Duodenal mucosa (tissue), 2 donors: ENCODE results near the gene FECH.

Source experiments
- H3K27ac ChIP-seq: one replicate; pipeline ENCODE4 v1.7.0; 2013; ENCODE audit warnings: low read depth, low read length
- H3K27me3 ChIP-seq, 2 donors: one replicate each; pipeline ENCODE4 v1.7.0; 2013; ENCODE audit warnings: low read length in 2 of 2, control low read depth in 1 of 2; ENCODE audit not compliant: insufficient read depth in 2 of 2, control insufficient read depth in 1 of 2
- H3K36me3 ChIP-seq, 2 donors: one replicate each; pipeline ENCODE4 v1.7.0; 2013; ENCODE audit warnings: low read length in 2 of 2, control low read depth in 1 of 2; ENCODE audit not compliant: insufficient read depth in 2 of 2, control insufficient read depth in 1 of 2
- H3K4me1 ChIP-seq, 2 donors: one replicate each; pipeline ENCODE4 v1.7.0; 2013; ENCODE audit warnings: low read length in 2 of 2, control low read depth in 1 of 2; ENCODE audit not compliant: insufficient read depth in 2 of 2, control insufficient read depth in 1 of 2
- H3K4me3 ChIP-seq, 2 donors: one replicate each; pipeline ENCODE4 v1.7.0; 2013; ENCODE audit warnings: low read length in 2 of 2, low read depth in 1 of 2
- H3K9ac ChIP-seq, 2 donors: one replicate each; pipeline ENCODE4 v1.7.0; 2013; ENCODE audit warnings: low read length in 2 of 2, low read depth in 1 of 2
- H3K9me3 ChIP-seq, 2 donors: one replicate each; pipeline ENCODE4 v1.7.0; 2013; ENCODE audit warnings: low read length in 2 of 2, control low read depth in 1 of 2; ENCODE audit not compliant: control insufficient read depth in 1 of 2

The FECH gene, protein sequence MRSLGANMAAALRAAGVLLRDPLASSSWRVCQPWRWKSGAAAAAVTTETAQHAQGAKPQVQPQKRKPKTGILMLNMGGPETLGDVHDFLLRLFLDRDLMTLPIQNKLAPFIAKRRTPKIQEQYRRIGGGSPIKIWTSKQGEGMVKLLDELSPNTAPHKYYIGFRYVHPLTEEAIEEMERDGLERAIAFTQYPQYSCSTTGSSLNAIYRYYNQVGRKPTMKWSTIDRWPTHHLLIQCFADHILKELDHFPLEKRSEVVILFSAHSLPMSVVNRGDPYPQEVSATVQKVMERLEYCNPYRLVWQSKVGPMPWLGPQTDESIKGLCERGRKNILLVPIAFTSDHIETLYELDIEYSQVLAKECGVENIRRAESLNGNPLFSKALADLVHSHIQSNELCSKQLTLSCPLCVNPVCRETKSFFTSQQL

GRCh38 chr18:57586251-57587049 is at the start of gene FECH:
FECH (minus strand) TSS chr18:57586702; CDS start chr18:57586620, 82 bp downstream.
- no peaks in the 10 kb centered on the region for H3K9me3 ChIP-seq
- peak within 1 kb of the TSS; percentile 81 to 85 for H3K9ac ChIP-seq
- peak within 1 kb of the TSS; percentile 86 to 94 for H3K4me3 ChIP-seq
- peak within 1 kb of the TSS; percentile 58 for H3K27ac ChIP-seq
- H3K4me1 ChIP-seq, result peaks cover 11% of the 10 kb centered on the region in 2 donors
- no peaks in the 10 kb centered on the region for H3K27me3 ChIP-seq
- H3K36me3 ChIP-seq, result no peaks in the 10 kb centered on the region

- Histone ChIP-seq H3K27me3 (no peaks in the 10 kb centered on the region), H3K9me3 (no peaks in the 10 kb centered on the region), H3K36me3 (no peaks in the 10 kb centered on the region), H3K9ac (no peak overlapping the region), H3K27ac (no peak overlapping the region), H3K4me1 (peaks cover 0 to 12% of the 10 kb centered on the region in 2 donors), H3K4me3 (no peak overlapping the region)
These were observed 48.7 kb upstream of the FECH start for GRCh38 chr18:57635003-57635822.

DNA sequence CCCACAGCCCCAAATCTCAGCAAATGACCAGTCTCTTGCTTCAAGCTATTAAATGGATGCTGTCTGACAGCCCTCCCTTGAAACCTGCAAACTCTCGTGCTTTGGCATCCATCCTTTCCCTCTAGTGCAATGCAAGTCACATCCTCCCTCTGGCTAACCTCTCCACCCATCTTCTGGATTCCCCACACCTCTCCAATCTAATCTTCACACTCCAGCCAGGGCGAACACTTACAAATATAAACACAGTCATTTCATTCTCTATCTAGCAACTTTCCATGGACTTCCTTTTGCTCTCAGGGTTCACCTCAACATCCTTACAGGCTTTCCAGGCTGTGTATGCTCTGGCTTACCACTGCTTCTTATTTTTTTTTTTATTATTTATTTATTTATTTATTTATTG is 45.2 kb upstream of the FECH start:
- H3K27ac ChIP-seq, result no peak overlapping the region

DNA sequence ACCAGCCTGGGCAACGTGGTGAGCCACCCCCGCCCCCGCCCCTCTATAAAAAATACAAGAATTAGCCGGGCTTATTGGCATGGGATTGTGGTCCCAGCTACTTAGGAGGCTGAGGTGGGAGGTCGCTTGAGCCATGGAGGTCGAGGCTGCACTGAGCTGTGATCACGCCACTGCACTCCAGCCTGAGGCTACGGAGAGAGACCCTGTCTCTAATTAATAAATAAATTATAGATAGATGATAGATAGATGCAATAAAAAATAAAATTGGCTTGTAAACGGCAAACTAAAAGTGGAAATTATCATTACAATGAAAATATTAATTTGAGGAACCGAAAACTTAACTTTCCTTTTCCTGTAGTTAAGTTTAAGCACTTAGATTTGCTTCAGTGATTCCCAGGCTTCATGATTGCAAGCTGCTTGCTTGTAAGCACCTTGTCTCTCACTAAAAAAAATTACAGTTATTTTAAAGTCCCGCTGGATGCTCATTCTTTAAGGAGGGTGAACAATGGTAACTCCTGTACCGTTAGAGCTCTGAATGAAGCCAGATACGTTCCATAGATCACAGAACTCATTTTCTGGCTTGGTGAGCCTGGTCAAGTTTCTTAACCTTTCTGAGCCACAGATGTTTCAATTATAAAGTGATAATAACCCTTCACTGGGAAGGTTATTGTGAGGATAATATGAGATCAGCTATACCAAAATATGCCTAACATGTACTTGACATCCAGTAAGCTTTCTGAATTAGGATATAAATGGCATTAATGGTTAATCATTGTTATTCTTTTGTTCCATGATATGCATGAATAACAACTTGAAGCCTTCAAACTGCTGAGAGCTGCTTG is 44.5 kb upstream of the FECH start:
- H3K27me3 ChIP-seq, result no peaks in the 10 kb centered on the region
- no peak overlapping the region for H3K27ac ChIP-seq
- H3K4me1 ChIP-seq, result peaks cover 0 to 12% of the 10 kb centered on the region in 2 donors
- peak overlapping the region; percentile 74 to 90 for H3K4me3 ChIP-seq
- no peaks in the 10 kb centered on the region for H3K9me3 ChIP-seq
- H3K36me3 ChIP-seq, result no peaks in the 10 kb centered on the region
- peak overlapping the region in 1 of 2 donors; percentile 55 for H3K9ac ChIP-seq

More for the DNA sequence above, 45.2 kb upstream of the FECH start:
- Histone ChIP-seq H3K4me1 (peaks cover 0 to 12% of the 10 kb centered on the region in 2 donors), H3K9me3 (no peaks in the 10 kb centered on the region), H3K9ac (no peak overlapping the region), H3K4me3 (no peak overlapping the region), H3K27me3 (no peaks in the 10 kb centered on the region), H3K36me3 (no peaks in the 10 kb centered on the region)

DNA sequence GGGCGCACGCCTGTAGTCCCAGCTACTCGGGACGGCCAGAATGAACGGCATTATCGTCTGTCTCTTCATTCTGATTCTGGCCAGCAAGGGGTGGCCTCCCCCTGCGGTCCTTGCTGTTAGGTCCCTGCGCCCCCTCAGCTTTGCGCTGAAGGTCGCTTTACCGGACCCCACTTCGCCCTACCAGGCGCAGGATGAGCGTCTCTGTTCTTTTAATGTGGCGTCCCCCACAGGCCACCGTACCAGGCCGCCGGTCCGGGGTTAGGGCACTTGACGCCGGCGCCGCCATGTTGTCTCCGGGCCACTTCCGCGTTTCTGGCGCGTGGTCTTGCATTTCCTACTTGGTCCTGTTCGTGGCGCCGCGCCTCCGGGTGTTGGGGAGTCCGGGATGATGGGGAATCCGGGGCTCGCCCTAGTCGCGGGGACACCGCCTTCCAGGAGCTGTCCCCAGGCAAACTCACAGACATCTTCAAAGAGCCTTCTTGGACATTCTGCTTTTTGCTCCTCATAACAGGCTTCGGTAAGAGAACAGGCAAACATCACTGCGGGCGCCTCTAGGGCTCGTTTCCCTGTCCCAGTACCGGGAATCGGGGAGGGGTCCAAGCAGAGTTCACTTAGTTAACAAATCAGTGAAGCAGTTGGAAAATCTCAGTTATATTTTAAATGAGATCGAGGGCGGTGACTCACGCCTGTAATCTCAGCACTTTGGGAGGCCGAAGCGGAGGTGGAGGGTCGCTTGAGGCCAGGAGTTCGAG is 43.7 kb upstream of the FECH start:
- Histone ChIP-seq H3K9ac (peak overlapping the region; percentile 55 to 79), H3K27ac (peak overlapping the region; percentile 28)

DNA sequence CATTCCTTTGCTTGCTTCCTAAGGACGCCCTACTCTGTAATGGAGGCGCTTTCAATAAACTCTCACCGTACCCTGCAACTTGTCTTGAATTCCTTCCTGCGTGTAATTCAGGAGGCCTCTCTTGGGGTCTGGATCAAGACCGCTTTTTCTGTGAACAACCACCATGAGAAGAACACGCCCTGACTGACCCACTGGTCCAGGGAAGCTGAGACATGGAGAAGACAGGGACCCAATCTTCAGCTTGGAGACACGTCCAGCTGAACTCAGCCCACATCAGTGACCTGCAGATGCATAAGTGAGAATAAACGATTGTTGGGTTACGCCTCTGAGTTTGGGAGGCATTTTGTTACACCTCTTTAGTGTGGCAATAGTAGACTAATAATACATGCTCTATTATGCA is 42.9 kb upstream of the FECH start:
- peaks cover 0 to 12% of the 10 kb centered on the region in 2 donors for H3K4me1 ChIP-seq
- H3K4me3 ChIP-seq, result peak overlapping the region; percentile 74 to 90
- H3K36me3 ChIP-seq, result no peaks in the 10 kb centered on the region
- no peak overlapping the region for H3K27ac ChIP-seq
- H3K27me3 ChIP-seq, result no peaks in the 10 kb centered on the region
- no peaks in the 10 kb centered on the region for H3K9me3 ChIP-seq
- peak overlapping the region in 1 of 2 donors; percentile 79 for H3K9ac ChIP-seq

More for the DNA sequence above, 43.7 kb upstream of the FECH start:
- no peaks in the 10 kb centered on the region for H3K36me3 ChIP-seq
- H3K4me3 ChIP-seq, result peak overlapping the region; percentile 74 to 90
- H3K9me3 ChIP-seq, result no peaks in the 10 kb centered on the region
- no peaks in the 10 kb centered on the region for H3K27me3 ChIP-seq
- H3K4me1 ChIP-seq, result peaks cover 0 to 12% of the 10 kb centered on the region in 2 donors

DNA sequence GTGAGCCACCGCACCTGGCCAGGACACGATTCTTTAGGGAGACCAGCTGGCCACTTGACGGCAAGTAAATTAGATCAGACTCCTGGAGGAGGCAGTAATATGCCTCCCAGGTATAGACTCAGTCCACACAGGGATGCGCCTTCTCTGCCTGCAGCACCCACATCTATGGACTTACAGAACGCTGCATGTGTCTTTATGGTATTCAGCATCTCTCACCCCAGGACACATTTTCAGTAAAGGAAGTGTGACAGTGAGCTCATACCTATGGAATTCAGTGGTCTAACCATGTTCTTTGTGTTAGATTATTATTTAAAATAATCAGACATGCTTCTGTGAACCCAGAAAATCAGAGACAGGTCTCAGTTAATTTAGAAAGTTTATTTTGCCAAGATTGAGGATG is 41.0 kb upstream of the FECH start:
- Histone ChIP-seq H3K9ac (no peak overlapping the region), H3K4me3 (no peak overlapping the region), H3K9me3 (no peaks in the 10 kb centered on the region), H3K27ac (no peak overlapping the region), H3K27me3 (no peaks in the 10 kb centered on the region), H3K36me3 (no peaks in the 10 kb centered on the region), H3K4me1 (peaks cover 0 to 12% of the 10 kb centered on the region in 2 donors)

GRCh38 chr18:57624988-57625387 is 38.5 kb upstream of the FECH start:
- Histone ChIP-seq H3K36me3 (no peaks in the 10 kb centered on the region), H3K9ac (no peak overlapping the region), H3K4me1 (peaks cover 9 to 11% of the 10 kb centered on the region in 2 donors), H3K9me3 (no peaks in the 10 kb centered on the region), H3K27ac (no peak overlapping the region), H3K27me3 (no peaks in the 10 kb centered on the region), H3K4me3 (no peak overlapping the region)

GRCh38 chr18:57621246-57621604 is 34.7 kb upstream of the FECH start:
- H3K27me3 ChIP-seq, result no peaks in the 10 kb centered on the region
- H3K27ac ChIP-seq, result peak overlapping the region; percentile 89
- H3K4me3 ChIP-seq, result peak overlapping the region; percentile 78 to 99
- peaks cover 0 to 15% of the 10 kb centered on the region in 2 donors for H3K36me3 ChIP-seq
- peaks cover 15 to 18% of the 10 kb centered on the region in 2 donors for H3K4me1 ChIP-seq
- H3K9me3 ChIP-seq, result no peaks in the 10 kb centered on the region
- peak overlapping the region; percentile 88 to 97 for H3K9ac ChIP-seq
